ENCODE measurements around the gene ABCA6.
"Not testable (repeated sequence)": the region's sequence is repeated elsewhere in the genome, so short reads cannot be mapped to it uniquely, and the experiment has no call there.

ABCA6 gene

GRCh38 chr17:69073392-69073791, 68.3 kb downstream of the ABCA6 start:
- not testable (repeated sequence) for DNase-seq

GRCh38 chr17:69072803-69073256, 68.9 kb downstream of the ABCA6 start:
- DNase-seq: not testable (repeated sequence)

GRCh38 chr17:69071233-69071586, 70.5 kb downstream of the ABCA6 start:
- DNase-seq: not testable (repeated sequence)

GRCh38 chr17:69070378-69071232, 71.1 kb downstream of the ABCA6 start:
- not testable (repeated sequence) for DNase-seq

GRCh38 chr17:69069226-69069750, 72.4 kb downstream of the ABCA6 start:
- no peak for DNase-seq

GRCh38 chr17:69067274-69068047, 74.2 kb downstream of the ABCA6 start:
- no peak for DNase-seq

- DNase-seq: no peak
Measured at GRCh38 chr17:69066482-69066881, 75.2 kb downstream of the ABCA6 start.

- no peak for DNase-seq
Measured at GRCh38 chr17:69065113-69065512, 76.6 kb downstream of the ABCA6 start.

- no peak for DNase-seq
Measured at GRCh38 chr17:69064476-69064875, 77.2 kb downstream of the ABCA6 start.

GRCh38 chr17:69064001-69064400, 77.7 kb downstream of the ABCA6 start:
- no peak for DNase-seq

GRCh38 chr17:69062860-69063581, 78.7 kb downstream of the ABCA6 start:
- no peak for DNase-seq

GRCh38 chr17:69061721-69062556, 79.8 kb downstream of the ABCA6 start:
- DNase-seq: no peak

GRCh38 chr17:69060822-69061221, 80.9 kb downstream of the ABCA6 start, which contains the start of gene ABCA9:
Gene ABCA9 (minus strand): TSS chr17:69060927. CDS start chr17:69051126, 9,801 bp downstream.
- peak; percentile 84 for DNase-seq

GRCh38 chr17:69059458-69060175, 82.1 kb downstream of the ABCA6 start:
- DNase-seq: no peak

GRCh38 chr17:69058165-69058564, 83.5 kb downstream of the ABCA6 start:
- no peak for DNase-seq

- no peak for DNase-seq
Measured at GRCh38 chr17:69057280-69057679, 84.4 kb downstream of the ABCA6 start.

- no peak for DNase-seq
Measured at GRCh38 chr17:69056179-69056823, 85.4 kb downstream of the ABCA6 start.

- no peak for DNase-seq
Measured at GRCh38 chr17:69055334-69055733, 86.4 kb downstream of the ABCA6 start.

- DNase-seq: no peak
Measured at GRCh38 chr17:69050999-69051775, 90.5 kb downstream of the ABCA6 start.

- DNase-seq: no peak
Measured at GRCh38 chr17:69048634-69049033, 93.1 kb downstream of the ABCA6 start.

Data from fibroblast of skin of back (primary cell).